DND-41 (cell line): ENCODE data around the gene PAGE2B.

Experiments
- ATAC-seq: fragments of 200-7000 bp; cut with Tn5 transposase; 3 replicates; pipeline ENCODE4 v1.9.1; 2021; ENCODE audit warnings: low read depth; ENCODE audit not compliant: insufficient read depth
- DNase-seq: peaks from one replicate; pipeline ENCODE4 v3.0.0-alpha.2; 2020
- H2AFZ ChIP-seq: 2 replicates; pipeline ENCODE4 v1.6.0; 2012; ENCODE audit warnings: low read depth, low read length
- H3K27ac ChIP-seq: 2 replicates; pipeline ENCODE4 v1.5.1; 2012; ENCODE audit warnings: low read length, inconsistent platforms
- H3K27me3 ChIP-seq: fragments of 200-600 bp; sonication (generic); 2 replicates; pipeline ENCODE4 v1.6.0; 2012; ENCODE audit warnings: low read length, mild to moderate bottlenecking, inconsistent platforms; ENCODE audit not compliant: insufficient read depth, poor library complexity
- H3K36me3 ChIP-seq: 2 replicates; pipeline ENCODE4 v1.5.1; 2012; ENCODE audit warnings: low read length, inconsistent platforms; ENCODE audit not compliant: insufficient read depth
- H3K4me1 ChIP-seq: 2 replicates; pipeline ENCODE4 v1.5.1; 2012; ENCODE audit warnings: mild to moderate bottlenecking, low read length; ENCODE audit not compliant: insufficient read depth
- H3K4me2 ChIP-seq: 2 replicates; pipeline ENCODE4 v1.6.0; 2012; ENCODE audit warnings: mild to moderate bottlenecking, moderate library complexity, low read length, inconsistent platforms; ENCODE audit not compliant: insufficient read depth
- H3K4me3 ChIP-seq, 2 experiments: fragments of 200-600 bp in 1 of 2; shearing (Covaris generic) in 1 of 2; 2 replicates each; pipeline ENCODE4 v1.5.1; 2012 to 2016; ENCODE audit warnings: inconsistent platforms in 2 of 2, low read length in 2 of 2, mild to moderate bottlenecking in 2 of 2, low read depth in 1 of 2, moderate library complexity in 1 of 2
- H3K79me2 ChIP-seq: 2 replicates; pipeline ENCODE4 v1.6.0; 2012; ENCODE audit warnings: low read length, inconsistent platforms; ENCODE audit not compliant: insufficient read depth
- H3K9ac ChIP-seq: 2 replicates; pipeline ENCODE4 v1.6.0; 2012; ENCODE audit warnings: low read depth, mild to moderate bottlenecking, inconsistent platforms, low read length, moderate library complexity
- H3K9me3 ChIP-seq: 2 replicates; pipeline ENCODE4 v1.5.1; 2012; ENCODE audit warnings: low read length, moderate library complexity, mild to moderate bottlenecking, inconsistent platforms; ENCODE audit not compliant: insufficient read depth, severe bottlenecking
- H4K20me1 ChIP-seq: 2 replicates; pipeline ENCODE4 v1.6.0; 2012; ENCODE audit warnings: low read length; ENCODE audit not compliant: insufficient read depth
- EZH2 ChIP-seq: IDR thresholded peaks from 3 replicates; pipeline ENCODE4 v1.6.1; 2012; ENCODE audit warnings: borderline replicate concordance, low read depth, mild to moderate bottlenecking, moderate library complexity, low read length, inconsistent platforms; ENCODE audit not compliant: severe bottlenecking
- TF ChIP-seq, protein P1 (sequence below): IDR thresholded peaks from 2 replicates; pipeline ENCODE4 v1.5.1; 2012; ENCODE audit warnings: borderline replicate concordance, low read length, moderate library complexity, mild to moderate bottlenecking; ENCODE audit not compliant: poor library complexity, severe bottlenecking; ENCODE audit errors: extremely low read depth

PAGE2B gene

DNA sequence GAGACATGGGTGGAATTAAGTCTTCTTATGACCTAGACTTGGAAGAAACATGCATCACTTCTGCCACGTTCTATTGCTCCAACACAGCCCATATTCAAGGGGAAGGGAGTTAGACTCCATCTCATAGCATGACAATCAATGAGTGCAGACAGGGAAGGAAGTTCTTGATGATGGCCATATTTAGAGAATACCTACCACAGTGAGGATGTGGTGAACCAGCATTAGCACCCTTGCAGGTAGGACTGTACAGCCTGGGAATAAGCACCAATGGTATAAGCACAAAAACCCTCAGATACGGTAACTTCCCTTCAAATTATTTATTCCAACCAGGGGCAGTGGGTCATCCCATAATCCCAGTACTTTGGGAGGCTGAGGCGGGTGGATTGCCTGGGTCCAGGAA, 43.7 kb downstream of the PAGE2B start:
- no peak for TF ChIP-seq EZH2
- TF ChIP-seq, protein P1, sequence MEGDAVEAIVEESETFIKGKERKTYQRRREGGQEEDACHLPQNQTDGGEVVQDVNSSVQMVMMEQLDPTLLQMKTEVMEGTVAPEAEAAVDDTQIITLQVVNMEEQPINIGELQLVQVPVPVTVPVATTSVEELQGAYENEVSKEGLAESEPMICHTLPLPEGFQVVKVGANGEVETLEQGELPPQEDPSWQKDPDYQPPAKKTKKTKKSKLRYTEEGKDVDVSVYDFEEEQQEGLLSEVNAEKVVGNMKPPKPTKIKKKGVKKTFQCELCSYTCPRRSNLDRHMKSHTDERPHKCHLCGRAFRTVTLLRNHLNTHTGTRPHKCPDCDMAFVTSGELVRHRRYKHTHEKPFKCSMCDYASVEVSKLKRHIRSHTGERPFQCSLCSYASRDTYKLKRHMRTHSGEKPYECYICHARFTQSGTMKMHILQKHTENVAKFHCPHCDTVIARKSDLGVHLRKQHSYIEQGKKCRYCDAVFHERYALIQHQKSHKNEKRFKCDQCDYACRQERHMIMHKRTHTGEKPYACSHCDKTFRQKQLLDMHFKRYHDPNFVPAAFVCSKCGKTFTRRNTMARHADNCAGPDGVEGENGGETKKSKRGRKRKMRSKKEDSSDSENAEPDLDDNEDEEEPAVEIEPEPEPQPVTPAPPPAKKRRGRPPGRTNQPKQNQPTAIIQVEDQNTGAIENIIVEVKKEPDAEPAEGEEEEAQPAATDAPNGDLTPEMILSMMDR: no peak
- Histone ChIP-seq H3K9ac (no peak overlapping the region), H3K9me3 (no peaks in the 10 kb centered on the region), H3K4me1 (peaks cover 9% of the 10 kb centered on the region), H3K4me2 (no peak overlapping the region), H2AFZ (no peak overlapping the region), H3K4me3 (no peak overlapping the region), H3K27ac (no peak overlapping the region), H3K27me3 (no peaks in the 10 kb centered on the region), H3K36me3 (no peaks in the 10 kb centered on the region), H3K79me2 (no peaks in the 10 kb centered on the region), H4K20me1 (no peaks in the 10 kb centered on the region)
- DNase-seq (no peak), ATAC-seq (no peak)

DNA sequence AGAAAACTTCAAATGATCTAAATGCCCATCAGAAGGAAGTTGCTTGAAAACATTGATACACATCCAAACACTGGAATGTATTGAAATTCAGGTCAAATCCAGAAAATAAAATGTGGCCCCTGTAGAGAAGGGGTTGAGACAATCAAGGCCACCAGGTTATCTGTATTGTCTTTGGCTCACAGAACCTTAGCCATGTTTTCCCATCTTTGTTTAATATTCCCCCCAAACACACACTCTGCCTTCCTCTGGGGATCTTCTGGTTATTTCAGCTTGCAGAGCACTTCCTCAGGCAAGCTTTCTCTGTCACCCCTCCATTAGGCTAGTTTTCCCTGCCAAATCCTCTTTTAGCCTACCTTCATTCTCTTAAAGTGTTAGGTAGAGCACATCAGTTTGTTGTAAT, 44.4 kb downstream of the PAGE2B start:
- Histone ChIP-seq H3K9me3 (no peaks in the 10 kb centered on the region), H4K20me1 (no peaks in the 10 kb centered on the region), H2AFZ (no peak overlapping the region), H3K79me2 (no peaks in the 10 kb centered on the region), H3K27ac (no peak overlapping the region), H3K9ac (no peak overlapping the region), H3K36me3 (no peaks in the 10 kb centered on the region), H3K4me2 (no peak overlapping the region), H3K4me3 (no peak overlapping the region), H3K27me3 (no peaks in the 10 kb centered on the region), H3K4me1 (peaks cover 9% of the 10 kb centered on the region)
- DNase-seq (no peak), ATAC-seq (no peak)
- TF ChIP-seq, protein P1: no peak
- no peak for TF ChIP-seq EZH2

DNA sequence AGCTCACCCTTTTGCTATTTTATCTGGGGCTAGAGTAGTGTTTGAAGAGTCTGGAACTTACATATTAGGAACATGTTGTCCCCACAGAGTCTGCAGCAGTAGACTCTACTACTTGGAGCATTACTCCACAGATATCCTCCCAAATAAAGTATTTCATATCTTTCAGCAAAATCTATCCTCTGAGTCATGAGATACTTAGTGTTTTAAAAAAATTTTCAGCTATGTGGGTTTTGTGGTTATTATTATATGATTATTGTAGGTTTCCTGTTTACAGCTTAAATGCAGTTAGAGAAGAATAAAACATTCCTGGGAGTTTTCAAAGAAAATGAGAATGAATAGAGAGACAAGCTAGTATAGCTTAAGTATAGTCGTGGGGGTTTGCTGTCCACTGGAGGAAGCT, 44.9 kb downstream of the PAGE2B start:
- Histone ChIP-seq H2AFZ (no peak overlapping the region), H3K4me1 (peaks cover 9% of the 10 kb centered on the region), H3K36me3 (no peaks in the 10 kb centered on the region), H3K4me3 (no peak overlapping the region), H3K4me2 (no peak overlapping the region), H3K27me3 (no peaks in the 10 kb centered on the region), H3K9me3 (no peaks in the 10 kb centered on the region), H3K27ac (no peak overlapping the region), H4K20me1 (no peaks in the 10 kb centered on the region), H3K9ac (no peak overlapping the region), H3K79me2 (no peaks in the 10 kb centered on the region)
- DNase-seq: no peak
- ATAC-seq: no peak
- no peak for TF ChIP-seq EZH2
- TF ChIP-seq, protein P1: no peak

DNA sequence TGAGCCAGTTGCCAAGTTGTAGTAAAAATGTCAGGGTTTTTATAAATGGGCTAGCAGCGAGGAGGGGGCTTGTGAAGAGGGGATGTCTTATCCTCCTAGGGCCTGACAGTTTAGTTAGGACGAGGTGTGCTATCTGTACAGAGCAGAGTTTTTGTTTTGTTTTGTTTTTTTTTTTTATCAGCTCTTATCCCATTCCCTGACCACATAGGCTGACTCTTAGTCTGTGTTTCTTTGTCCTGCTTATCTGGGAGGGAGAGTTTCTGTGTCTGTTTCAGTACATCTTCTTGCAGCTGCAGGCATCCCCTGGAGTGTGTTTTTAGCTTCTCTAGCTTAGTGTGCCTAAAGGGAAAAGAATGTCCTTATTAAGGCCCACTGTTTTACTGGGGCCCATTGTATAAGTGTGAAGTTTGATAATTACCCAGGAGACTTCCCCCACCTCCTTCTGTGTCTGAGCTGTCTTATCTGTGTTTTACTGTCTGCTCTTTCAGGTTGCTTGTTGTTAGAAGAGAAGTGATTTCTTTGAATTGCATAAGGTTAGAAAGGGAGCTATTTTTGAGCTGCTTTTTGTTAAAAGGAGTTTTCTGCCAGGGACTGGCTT, 46.0 kb downstream of the PAGE2B start:
- H3K4me3 ChIP-seq: no peak overlapping the region
- no peak overlapping the region for H2AFZ ChIP-seq
- H3K9me3 ChIP-seq: no peaks in the 10 kb centered on the region
- no peak overlapping the region for H3K27ac ChIP-seq
- H3K36me3 ChIP-seq: no peaks in the 10 kb centered on the region
- ATAC-seq (no peak), DNase-seq (no peak)
- H3K4me1 ChIP-seq: peaks cover 9% of the 10 kb centered on the region
- no peak for TF ChIP-seq EZH2
- TF ChIP-seq, protein P1: no peak
- no peaks in the 10 kb centered on the region for H3K27me3 ChIP-seq
- no peaks in the 10 kb centered on the region for H4K20me1 ChIP-seq
- no peak overlapping the region for H3K4me2 ChIP-seq
- H3K79me2 ChIP-seq: no peaks in the 10 kb centered on the region
- H3K9ac ChIP-seq: no peak overlapping the region
